HEK293 (cell line): ENCODE measurements around the gene PRR19.

Source experiments
- HOXD13 ChIP-seq: sonication (generic); formaldehyde crosslinking; IDR thresholded peaks from 2 replicates; pipeline ENCODE4 v1.8.0; 2022; ENCODE audit warnings: missing genetic modification reagents, borderline replicate concordance
- IKZF3 ChIP-seq: fragments of 450-650 bp; IDR thresholded peaks from 2 replicates; pipeline ENCODE4 v1.5.0; 2018; ENCODE audit warnings: missing biosample characterization, mild to moderate bottlenecking, missing genetic modification characterization, moderate library complexity
- MEIS1 ChIP-seq: sonication (generic); formaldehyde crosslinking; IDR thresholded peaks from 2 replicates; pipeline ENCODE4 v1.8.1; 2022; ENCODE audit warnings: missing genetic modification reagents, mild to moderate bottlenecking, borderline replicate concordance
- SCRT1 ChIP-seq: fragments of 450-650 bp; formaldehyde crosslinking; IDR thresholded peaks from 2 replicates; pipeline ENCODE4 v1.5.1; 2016; ENCODE audit warnings: missing biosample characterization, missing genetic modification characterization, borderline replicate concordance
- ZBTB1 ChIP-seq: fragments of 450-650 bp; formaldehyde crosslinking; IDR thresholded peaks from 2 replicates; pipeline ENCODE4 v1.5.1; 2016; ENCODE audit warnings: missing biosample characterization, missing genetic modification characterization
- ZBTB7A ChIP-seq: fragments of 450-650 bp; formaldehyde crosslinking; IDR thresholded peaks from 2 replicates; pipeline ENCODE4 v1.5.1; 2016; ENCODE audit warnings: low read depth, missing biosample characterization, missing genetic modification characterization
- ZNF10 ChIP-seq: fragments of 450-650 bp; formaldehyde crosslinking; IDR thresholded peaks from 2 replicates; pipeline ENCODE4 v1.5.1; 2017; ENCODE audit warnings: missing biosample characterization, missing genetic modification characterization
- ZNF121 ChIP-seq: fragments of 450-650 bp; formaldehyde crosslinking; IDR thresholded peaks from 2 replicates; pipeline ENCODE4 v1.5.1; 2016; ENCODE audit warnings: missing biosample characterization, missing genetic modification characterization
- ZNF521 ChIP-seq: fragments of 450-650 bp; formaldehyde crosslinking; IDR thresholded peaks from 2 replicates; pipeline ENCODE4 v1.5.1; 2017; ENCODE audit warnings: missing biosample characterization, mild to moderate bottlenecking, missing genetic modification characterization
- ZNF707 ChIP-seq: fragments of 450-650 bp; formaldehyde crosslinking; IDR thresholded peaks from 2 replicates; pipeline ENCODE4 v1.5.1; 2016; ENCODE audit warnings: missing biosample characterization, missing genetic modification characterization
- ZNF768 ChIP-seq: fragments of 450-650 bp; formaldehyde crosslinking; IDR thresholded peaks from 2 replicates; pipeline ENCODE4 v1.5.1; 2018; ENCODE audit warnings: missing biosample characterization, mild to moderate bottlenecking, missing genetic modification characterization
- TF ChIP-seq, protein P1 (sequence below): fragments of 450-650 bp; formaldehyde crosslinking; IDR thresholded peaks from 2 replicates; pipeline ENCODE4 v1.5.0; 2017; ENCODE audit warnings: missing biosample characterization, missing genetic modification characterization, borderline replicate concordance
- TF ChIP-seq, protein P2 (sequence below): fragments of 450-650 bp; formaldehyde crosslinking; IDR thresholded peaks from 2 replicates; pipeline ENCODE4 v1.5.1; 2016; ENCODE audit warnings: missing biosample characterization, missing genetic modification characterization
- TF ChIP-seq, protein P3 (sequence below): fragments of 450-650 bp; formaldehyde crosslinking; IDR thresholded peaks from 2 replicates; pipeline ENCODE4 v1.5.1; 2017; ENCODE audit warnings: missing biosample characterization, missing genetic modification characterization

DNA sequence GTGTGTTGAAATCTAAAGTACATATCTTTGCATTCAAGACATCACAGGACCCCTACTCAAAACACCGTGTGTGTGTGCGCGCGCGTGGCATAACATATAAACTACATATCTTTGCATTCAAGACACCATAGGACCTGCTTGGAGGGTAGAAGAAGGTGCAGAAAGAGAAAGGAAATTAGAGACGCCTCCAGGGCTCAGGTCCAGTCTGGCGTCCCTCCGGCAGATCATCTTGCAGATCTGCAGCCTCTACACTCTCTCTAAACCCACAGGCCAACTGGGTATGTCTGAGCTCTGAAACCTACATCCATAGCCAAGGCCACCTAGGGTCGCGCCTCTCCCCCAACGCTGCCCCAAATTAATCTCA, 1.2 kb downstream of the PRR19 start:
- no peak for TF ChIP-seq ZNF521 (tag by site-specific recombination)
- TF ChIP-seq, protein P1, sequence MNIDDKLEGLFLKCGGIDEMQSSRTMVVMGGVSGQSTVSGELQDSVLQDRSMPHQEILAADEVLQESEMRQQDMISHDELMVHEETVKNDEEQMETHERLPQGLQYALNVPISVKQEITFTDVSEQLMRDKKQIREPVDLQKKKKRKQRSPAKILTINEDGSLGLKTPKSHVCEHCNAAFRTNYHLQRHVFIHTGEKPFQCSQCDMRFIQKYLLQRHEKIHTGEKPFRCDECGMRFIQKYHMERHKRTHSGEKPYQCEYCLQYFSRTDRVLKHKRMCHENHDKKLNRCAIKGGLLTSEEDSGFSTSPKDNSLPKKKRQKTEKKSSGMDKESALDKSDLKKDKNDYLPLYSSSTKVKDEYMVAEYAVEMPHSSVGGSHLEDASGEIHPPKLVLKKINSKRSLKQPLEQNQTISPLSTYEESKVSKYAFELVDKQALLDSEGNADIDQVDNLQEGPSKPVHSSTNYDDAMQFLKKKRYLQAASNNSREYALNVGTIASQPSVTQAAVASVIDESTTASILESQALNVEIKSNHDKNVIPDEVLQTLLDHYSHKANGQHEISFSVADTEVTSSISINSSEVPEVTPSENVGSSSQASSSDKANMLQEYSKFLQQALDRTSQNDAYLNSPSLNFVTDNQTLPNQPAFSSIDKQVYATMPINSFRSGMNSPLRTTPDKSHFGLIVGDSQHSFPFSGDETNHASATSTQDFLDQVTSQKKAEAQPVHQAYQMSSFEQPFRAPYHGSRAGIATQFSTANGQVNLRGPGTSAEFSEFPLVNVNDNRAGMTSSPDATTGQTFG (tag by site-specific recombination) = no peak
- TF ChIP-seq, protein P2, sequence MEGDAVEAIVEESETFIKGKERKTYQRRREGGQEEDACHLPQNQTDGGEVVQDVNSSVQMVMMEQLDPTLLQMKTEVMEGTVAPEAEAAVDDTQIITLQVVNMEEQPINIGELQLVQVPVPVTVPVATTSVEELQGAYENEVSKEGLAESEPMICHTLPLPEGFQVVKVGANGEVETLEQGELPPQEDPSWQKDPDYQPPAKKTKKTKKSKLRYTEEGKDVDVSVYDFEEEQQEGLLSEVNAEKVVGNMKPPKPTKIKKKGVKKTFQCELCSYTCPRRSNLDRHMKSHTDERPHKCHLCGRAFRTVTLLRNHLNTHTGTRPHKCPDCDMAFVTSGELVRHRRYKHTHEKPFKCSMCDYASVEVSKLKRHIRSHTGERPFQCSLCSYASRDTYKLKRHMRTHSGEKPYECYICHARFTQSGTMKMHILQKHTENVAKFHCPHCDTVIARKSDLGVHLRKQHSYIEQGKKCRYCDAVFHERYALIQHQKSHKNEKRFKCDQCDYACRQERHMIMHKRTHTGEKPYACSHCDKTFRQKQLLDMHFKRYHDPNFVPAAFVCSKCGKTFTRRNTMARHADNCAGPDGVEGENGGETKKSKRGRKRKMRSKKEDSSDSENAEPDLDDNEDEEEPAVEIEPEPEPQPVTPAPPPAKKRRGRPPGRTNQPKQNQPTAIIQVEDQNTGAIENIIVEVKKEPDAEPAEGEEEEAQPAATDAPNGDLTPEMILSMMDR = no peak
- no peak for TF ChIP-seq ZNF10 (tag by site-specific recombination)
- TF ChIP-seq, protein P3, sequence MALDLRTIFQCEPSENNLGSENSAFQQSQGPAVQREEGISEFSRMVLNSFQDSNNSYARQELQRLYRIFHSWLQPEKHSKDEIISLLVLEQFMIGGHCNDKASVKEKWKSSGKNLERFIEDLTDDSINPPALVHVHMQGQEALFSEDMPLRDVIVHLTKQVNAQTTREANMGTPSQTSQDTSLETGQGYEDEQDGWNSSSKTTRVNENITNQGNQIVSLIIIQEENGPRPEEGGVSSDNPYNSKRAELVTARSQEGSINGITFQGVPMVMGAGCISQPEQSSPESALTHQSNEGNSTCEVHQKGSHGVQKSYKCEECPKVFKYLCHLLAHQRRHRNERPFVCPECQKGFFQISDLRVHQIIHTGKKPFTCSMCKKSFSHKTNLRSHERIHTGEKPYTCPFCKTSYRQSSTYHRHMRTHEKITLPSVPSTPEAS = no peak
- TF ChIP-seq ZBTB7A (tag by site-specific recombination) = no peak
- TF ChIP-seq ZBTB1 (tag by site-specific recombination) = no peak
- TF ChIP-seq ZNF768 (tag by site-specific recombination) = no peak
- TF ChIP-seq MEIS1 (CRISPR knock-in tag) = no peak
- no peak for TF ChIP-seq IKZF3
- TF ChIP-seq SCRT1 (tag by site-specific recombination) = no peak
- TF ChIP-seq ZNF121 = no peak
- no peak for TF ChIP-seq HOXD13 (CRISPR knock-in tag)
- TF ChIP-seq ZNF707 = no peak
